ENCODE results near the gene ATF3.

GRCh38 chr1:212643877-212644276 is 35.3 kb downstream of the ATF3 start:
- TF ChIP-seq POLR2AphosphoS5 (IDR thresholded peaks at IDR 0.05; ENCODE audit: insufficient read depth in 1 of 2, low read depth in 1 of 2) (no peak), POLR2A (IDR thresholded peaks at IDR 0.05) (no peak), CTCF (IDR thresholded peaks at IDR 0.05) (no peak)

Data from vagina (tissue), 2 donors.